OCI-LY3 (cell line): ENCODE results near the gene NOL4L.

Source experiments
- H2AFZ ChIP-seq: fragments of 200-600, 300-600 bp; shearing (Covaris generic); 2 replicates; pipeline ENCODE4 v1.6.0; 2014; ENCODE audit warnings: antibody characterized with exemption, low read depth, low read length
- H3K27ac ChIP-seq: fragments of 200-600, 300-600 bp; sonication (generic); 2 replicates; pipeline ENCODE4 v1.5.1; 2014; ENCODE audit warnings: mild to moderate bottlenecking, low read length, moderate library complexity, mixed read lengths
- H3K27me3 ChIP-seq: fragments of 200-600, 300-600 bp; sonication (generic); 2 replicates; pipeline ENCODE4 v1.6.1; 2014; ENCODE audit warnings: low read depth, low read length, mixed read lengths
- H3K36me3 ChIP-seq: fragments of 200-600, 300-600 bp; sonication (generic); replicated peaks from 2 replicates; pipeline ENCODE3; 2014; ENCODE audit warnings: low read depth, low read length, mixed read lengths
- H3K4me1 ChIP-seq: fragments of 300-600, 200-600 bp; sonication (generic); 2 replicates; pipeline ENCODE4 v1.6.1; 2014; ENCODE audit warnings: low read length, mixed read lengths
- H3K4me2 ChIP-seq: fragments of 200-600, 300-600 bp; sonication (generic); 2 replicates; pipeline ENCODE4 v1.6.1; 2014; ENCODE audit warnings: low read length, mixed read lengths
- H3K4me3 ChIP-seq: fragments of 300-600, 200-600 bp; sonication (generic); 2 replicates; pipeline ENCODE4 v1.5.1; 2014; ENCODE audit warnings: antibody characterized with exemption, mild to moderate bottlenecking, low read length, moderate library complexity
- H3K79me2 ChIP-seq: fragments of 300-600, 200-600 bp; shearing (Covaris generic); 2 replicates; pipeline ENCODE4 v1.6.1; 2014; ENCODE audit warnings: mild to moderate bottlenecking, low read length, mixed read lengths
- H3K9ac ChIP-seq: fragments of 300-600, 200-600 bp; shearing (Covaris generic); 2 replicates; pipeline ENCODE4 v1.6.0; 2014; ENCODE audit warnings: mild to moderate bottlenecking, low read length, moderate library complexity
- H3K9me3 ChIP-seq: fragments of 200-600, 300-600 bp; shearing (Covaris generic); 2 replicates; pipeline ENCODE4 v1.6.1; 2014; ENCODE audit warnings: low read length, mixed read lengths; ENCODE audit not compliant: insufficient read depth
- H4K20me1 ChIP-seq: fragments of 200-600, 300-600 bp; sonication (generic); 2 replicates; pipeline ENCODE4 v1.6.1; 2016; ENCODE audit warnings: low read length, mixed read lengths; ENCODE audit not compliant: insufficient read depth
- EZH2phosphoT487 ChIP-seq: fragments of 200-600 bp; shearing (Covaris generic); IDR thresholded peaks from 2 replicates; pipeline ENCODE4 v1.6.1; 2018; ENCODE audit warnings: antibody characterized with exemption, mixed run types, low read depth
- TF ChIP-seq, protein P1 (sequence below): fragments of 200-600, 300-600 bp; sonication (generic); IDR thresholded peaks from 2 replicates; pipeline ENCODE4 v1.5.1; 2014; ENCODE audit warnings: antibody characterized with exemption, low read length, low read depth

The NOL4L gene

GRCh38 chr20:32512047-32512385, 73.1 kb downstream of the NOL4L start:
- Histone ChIP-seq H3K4me2 (no peak overlapping the region), H3K9ac (no peak overlapping the region), H4K20me1 (no peaks in the 10 kb centered on the region), H3K27ac (no peak overlapping the region), H3K27me3 (peaks cover 26% of the 10 kb centered on the region; the same call in 1 of the 2 replicates), H3K4me3 (no peak overlapping the region), H2AFZ (no peak overlapping the region), H3K4me1 (no peaks in the 10 kb centered on the region), H3K36me3 (no peaks in the 10 kb centered on the region), H3K79me2 (no peaks in the 10 kb centered on the region), H3K9me3 (no peaks in the 10 kb centered on the region)
- no peak for TF ChIP-seq EZH2phosphoT487
- TF ChIP-seq, protein P1, sequence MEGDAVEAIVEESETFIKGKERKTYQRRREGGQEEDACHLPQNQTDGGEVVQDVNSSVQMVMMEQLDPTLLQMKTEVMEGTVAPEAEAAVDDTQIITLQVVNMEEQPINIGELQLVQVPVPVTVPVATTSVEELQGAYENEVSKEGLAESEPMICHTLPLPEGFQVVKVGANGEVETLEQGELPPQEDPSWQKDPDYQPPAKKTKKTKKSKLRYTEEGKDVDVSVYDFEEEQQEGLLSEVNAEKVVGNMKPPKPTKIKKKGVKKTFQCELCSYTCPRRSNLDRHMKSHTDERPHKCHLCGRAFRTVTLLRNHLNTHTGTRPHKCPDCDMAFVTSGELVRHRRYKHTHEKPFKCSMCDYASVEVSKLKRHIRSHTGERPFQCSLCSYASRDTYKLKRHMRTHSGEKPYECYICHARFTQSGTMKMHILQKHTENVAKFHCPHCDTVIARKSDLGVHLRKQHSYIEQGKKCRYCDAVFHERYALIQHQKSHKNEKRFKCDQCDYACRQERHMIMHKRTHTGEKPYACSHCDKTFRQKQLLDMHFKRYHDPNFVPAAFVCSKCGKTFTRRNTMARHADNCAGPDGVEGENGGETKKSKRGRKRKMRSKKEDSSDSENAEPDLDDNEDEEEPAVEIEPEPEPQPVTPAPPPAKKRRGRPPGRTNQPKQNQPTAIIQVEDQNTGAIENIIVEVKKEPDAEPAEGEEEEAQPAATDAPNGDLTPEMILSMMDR, result no peak

DNA sequence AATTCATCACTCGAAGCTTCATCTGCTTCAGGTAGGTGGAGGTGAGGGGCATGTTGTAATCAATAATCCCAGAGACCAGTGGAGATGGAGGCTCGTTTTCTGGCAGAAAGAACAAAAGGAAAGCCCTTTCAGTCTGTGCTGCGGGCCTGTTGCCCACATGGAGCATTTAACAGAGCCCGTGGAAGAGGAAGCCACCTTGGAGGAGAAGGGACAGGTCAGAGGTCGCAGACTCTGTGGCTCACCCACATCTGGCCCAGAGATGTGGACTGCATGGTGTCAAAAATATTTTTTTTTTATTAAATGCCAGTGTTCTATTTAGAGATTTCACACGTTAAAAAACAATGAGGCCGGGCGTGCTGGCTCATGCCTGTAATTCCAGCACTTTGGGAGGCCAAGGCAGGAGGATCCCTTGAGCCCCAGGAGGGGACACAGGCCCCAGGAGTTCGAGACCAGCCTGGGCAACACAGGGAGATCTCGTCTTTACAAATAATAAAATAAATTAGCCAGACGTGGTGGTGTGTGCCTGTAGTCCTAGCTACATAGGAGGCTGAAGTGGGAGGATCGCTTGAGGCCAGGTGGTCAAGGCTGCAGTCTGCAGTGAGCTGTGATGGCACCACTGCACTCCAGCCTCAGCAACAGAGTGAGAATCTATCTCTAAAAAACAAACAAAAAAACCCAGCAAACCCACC, 73.6 kb downstream of the NOL4L start:
- Histone ChIP-seq H3K9ac (no peak overlapping the region), H4K20me1 (no peaks in the 10 kb centered on the region), H3K27ac (no peak overlapping the region), H3K4me2 (no peak overlapping the region), H3K4me1 (no peaks in the 10 kb centered on the region), H3K27me3 (peaks cover 26% of the 10 kb centered on the region; the same call in 1 of the 2 replicates), H3K79me2 (no peaks in the 10 kb centered on the region), H3K4me3 (no peak overlapping the region), H3K9me3 (no peaks in the 10 kb centered on the region), H2AFZ (no peak overlapping the region), H3K36me3 (no peaks in the 10 kb centered on the region)
- TF ChIP-seq EZH2phosphoT487, result no peak
- TF ChIP-seq, protein P1, result no peak

DNA sequence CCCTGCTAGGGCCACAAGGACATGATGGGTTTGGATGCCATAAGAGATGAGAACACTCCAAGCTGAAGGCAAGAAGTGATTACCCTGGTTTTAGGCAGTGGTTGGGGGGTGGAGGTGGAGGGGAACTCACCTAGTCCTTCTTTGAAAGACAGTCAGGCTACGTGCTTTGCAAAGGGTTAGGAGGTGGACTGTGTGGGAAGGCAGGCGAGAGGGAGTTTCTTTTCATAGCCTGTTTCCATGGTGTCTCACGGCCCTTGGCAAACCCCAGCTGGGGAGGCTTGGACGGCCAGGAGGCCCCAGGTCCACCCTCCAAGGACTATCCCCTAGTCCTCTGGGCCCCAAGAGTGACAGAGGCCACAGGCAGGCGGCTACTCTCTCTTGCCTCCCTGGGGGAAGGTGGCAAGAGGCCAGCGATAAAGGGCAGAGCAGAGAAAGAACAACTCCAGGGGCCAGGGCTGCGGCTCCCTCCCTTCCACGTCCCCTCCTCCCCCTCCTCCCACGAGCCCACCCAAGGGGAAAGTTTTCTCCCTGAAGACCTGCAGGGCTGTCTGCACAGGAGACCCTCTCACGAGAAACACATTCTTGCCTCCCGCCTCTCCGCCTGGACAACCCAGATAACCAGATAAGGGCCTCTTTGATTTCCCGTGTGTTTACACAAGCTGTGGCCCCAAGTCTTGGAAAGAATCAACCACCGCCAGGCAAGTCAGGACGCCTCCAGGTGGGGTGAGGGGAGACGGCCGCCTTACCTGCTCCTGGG, 74.4 kb downstream of the NOL4L start:
- H3K27me3 ChIP-seq, result peaks cover 26% of the 10 kb centered on the region; the same call in 1 of the 2 replicates
- no peak overlapping the region for H3K9ac ChIP-seq
- no peaks in the 10 kb centered on the region for H4K20me1 ChIP-seq
- no peak overlapping the region for H2AFZ ChIP-seq
- no peak overlapping the region for H3K27ac ChIP-seq
- H3K36me3 ChIP-seq, result no peaks in the 10 kb centered on the region
- H3K4me1 ChIP-seq, result peaks cover 3% of the 10 kb centered on the region; the same call in 1 of the 2 replicates
- no peak overlapping the region for H3K4me2 ChIP-seq
- no peak for TF ChIP-seq EZH2phosphoT487
- TF ChIP-seq, protein P1, result no peak
- H3K9me3 ChIP-seq, result no peaks in the 10 kb centered on the region
- no peak overlapping the region for H3K4me3 ChIP-seq
- H3K79me2 ChIP-seq, result no peaks in the 10 kb centered on the region

DNA sequence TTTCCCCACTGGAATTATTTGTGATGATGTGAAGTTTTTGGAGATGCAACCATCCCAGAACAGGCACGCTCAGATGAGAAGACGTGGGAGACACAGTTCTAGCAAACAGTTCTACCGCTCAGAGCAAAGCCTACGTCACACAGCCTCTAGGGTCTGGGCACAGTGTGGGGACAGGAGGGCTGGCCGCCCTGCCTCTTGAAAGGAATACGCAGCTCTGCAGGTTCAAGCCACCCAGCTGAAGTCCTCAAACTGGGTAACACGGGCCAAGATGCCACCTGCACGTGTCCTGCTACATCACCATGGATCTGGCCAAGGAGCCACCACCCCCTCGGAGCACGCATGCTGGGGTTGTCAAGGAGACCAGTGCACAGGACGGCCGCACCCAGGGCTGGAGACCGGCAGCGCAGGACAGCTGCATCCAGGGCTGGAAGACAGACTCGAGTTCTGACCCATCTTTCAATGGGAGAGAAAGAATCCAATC, 75.0 kb downstream of the NOL4L start:
- Histone ChIP-seq H3K27me3 (peaks cover 23% of the 10 kb centered on the region; the same call in 1 of the 2 replicates), H3K9me3 (no peaks in the 10 kb centered on the region), H3K79me2 (no peaks in the 10 kb centered on the region), H2AFZ (no peak overlapping the region), H3K4me2 (no peak overlapping the region), H3K27ac (no peak overlapping the region), H4K20me1 (no peaks in the 10 kb centered on the region), H3K4me1 (peaks cover 7% of the 10 kb centered on the region; the same call in 1 of the 2 replicates), H3K4me3 (no peak overlapping the region), H3K9ac (no peak overlapping the region), H3K36me3 (no peaks in the 10 kb centered on the region)
- no peak for TF ChIP-seq EZH2phosphoT487
- TF ChIP-seq, protein P1, result no peak
